H1 (cell line): ENCODE data around the gene PMEPA1. TPM values are rescaled to one million over a fixed set of nuclear protein-coding genes. Genes with fewer than 3 reads are reported as not detected.

Experiments used
- CTCF ChIA-PET: fragments of 300-600 bp; sonication (Branson Sonifier 250); formaldehyde crosslinking; loops from one replicate; lab custom pipeline; 2021; ENCODE audit not compliant: partially characterized antibody; lab: Charles Lee
- POLR2A ChIA-PET: fragments of 300-600 bp; sonication (Branson Sonifier 250); formaldehyde crosslinking; loops from one replicate; lab custom pipeline; 2021; ENCODE audit warnings: inconsistent platforms; ENCODE audit not compliant: partially characterized antibody; lab: Charles Lee
- DNase-seq, 2 experiments: peaks; one replicate each; pipeline versions ENCODE4 v3.0.0 to v3.0.0-alpha.2; 2010 to 2022; ENCODE audit warnings: low spot score in 2 of 2, low read depth in 1 of 2, mixed read lengths in 1 of 2
- FAIRE-seq: peaks from 2 replicates; lab custom pipeline; 2011; peaks lifted over from hg19 to GRCh38; lab: Jason Lieb, UNC
- H2AFZ ChIP-seq: 2 replicates; pipeline ENCODE4 v1.8.1; 2012; ENCODE audit warnings: low read length, inconsistent platforms
- H2AK5ac ChIP-seq: 2 replicates; pipeline ENCODE4 v1.6.1; 2013; ENCODE audit warnings: low read depth, low read length
- H2BK120ac ChIP-seq: replicated peaks from 2 replicates; pipeline ENCODE3; 2013; ENCODE audit warnings: low read depth, low read length, inconsistent platforms
- H2BK12ac ChIP-seq: 2 replicates; pipeline ENCODE4 v1.6.1; 2013; ENCODE audit warnings: low read depth, low read length
- H2BK15ac ChIP-seq: 2 replicates; pipeline ENCODE4 v1.6.1; 2013; ENCODE audit warnings: low read length
- H2BK20ac ChIP-seq: 2 replicates; pipeline ENCODE4 v1.6.1; 2013; ENCODE audit warnings: low read length
- H2BK5ac ChIP-seq: 2 replicates; pipeline ENCODE4 v1.6.1; 2013; ENCODE audit warnings: low read depth, low read length
- H3K14ac ChIP-seq: 2 replicates; pipeline ENCODE4 v1.6.1; 2013; ENCODE audit warnings: inconsistent platforms; ENCODE audit not compliant: insufficient read length
- H3K18ac ChIP-seq: 2 replicates; pipeline ENCODE4 v1.6.1; 2013; ENCODE audit warnings: low read length; ENCODE audit errors: extremely low read depth
- H3K23ac ChIP-seq: 2 replicates; pipeline ENCODE4 v1.6.1; 2013; ENCODE audit warnings: inconsistent platforms; ENCODE audit not compliant: insufficient read length
- H3K23me2 ChIP-seq: 2 replicates; pipeline ENCODE4 v1.6.1; 2013; ENCODE audit warnings: low read depth, low read length
- H3K27ac ChIP-seq: 2 replicates; pipeline ENCODE4 v1.6.1; 2011; ENCODE audit warnings: low read depth, low read length, inconsistent platforms
- H3K27me3 ChIP-seq, 4 experiments: replicated peaks in 1 of 4; 1 replicate in 1 of 4; 2 replicates in 3 of 4; pipeline versions ENCODE4 v1.6.1 to v1.8.1; 2011 to 2013; ENCODE audit warnings: low read length in 3 of 4, mild to moderate bottlenecking in 3 of 4, inconsistent platforms in 2 of 4, mixed read lengths in 2 of 4, moderate library complexity in 1 of 4; ENCODE audit not compliant: control insufficient read depth in 3 of 4, insufficient read depth in 3 of 4; ENCODE audit errors: extremely low read depth in 1 of 4
- H3K36me3 ChIP-seq, 4 experiments: 2 replicates each; pipeline versions ENCODE4 v1.6.1 to v1.8.1; 2011 to 2013; ENCODE audit warnings: mild to moderate bottlenecking in 4 of 4, low read length in 3 of 4, moderate library complexity in 2 of 4, control low read depth in 1 of 4, inconsistent platforms in 1 of 4; ENCODE audit not compliant: insufficient read depth in 4 of 4, control insufficient read depth in 2 of 4
- H3K4ac ChIP-seq: replicated peaks from 2 replicates; pipeline ENCODE3; 2013; ENCODE audit warnings: low read length, low read depth, mixed read lengths, inconsistent platforms; ENCODE audit not compliant: insufficient read length
- H3K4me1 ChIP-seq, 4 experiments: replicated peaks in 1 of 4; 1 replicate in 1 of 4; 2 replicates in 3 of 4; pipeline versions ENCODE4 v1.6.1 to v1.8.1; 2011 to 2013; ENCODE audit warnings: low read length in 3 of 4, inconsistent platforms in 2 of 4, mixed read lengths in 1 of 4; ENCODE audit not compliant: insufficient read depth in 4 of 4, control insufficient read depth in 3 of 4
- H3K4me2 ChIP-seq, 2 experiments: 2 replicates each; pipeline versions ENCODE4 v1.6.1 to v1.8.1; 2011 to 2013; ENCODE audit warnings: low read depth in 2 of 2, low read length in 2 of 2, control low read depth in 1 of 2, inconsistent platforms in 1 of 2, mild to moderate bottlenecking in 1 of 2; ENCODE audit not compliant: insufficient read depth in 1 of 2
- H3K4me3 ChIP-seq, 4 experiments: fragments of 200-600, 300-600 bp in 1 of 4; sonication (generic), shearing (Covaris generic), sonication (Bioruptor Twin) in 1 of 4; 2 replicates each; pipeline versions ENCODE4 v1.5.1 to v1.8.1; 2011 to 2016; ENCODE audit warnings: low read length in 4 of 4, low read depth in 3 of 4, control low read depth in 2 of 4, inconsistent platforms in 2 of 4, mild to moderate bottlenecking in 2 of 4, mixed read lengths in 1 of 4, moderate library complexity in 1 of 4; ENCODE audit not compliant: insufficient read depth in 2 of 4; ENCODE audit errors: extremely low read depth in 1 of 4
- H3K56ac ChIP-seq: replicated peaks from 2 replicates; pipeline ENCODE3; 2013; ENCODE audit warnings: low read depth, mild to moderate bottlenecking, mixed read lengths, low read length, inconsistent platforms; ENCODE audit not compliant: insufficient read length
- H3K79me1 ChIP-seq: 2 replicates; pipeline ENCODE4 v1.6.1; 2013; ENCODE audit warnings: low read depth, low read length, control low read depth
- H3K79me2 ChIP-seq, 2 experiments: 2 replicates each; pipeline versions ENCODE4 v1.6.1 to v1.8.1; 2012 to 2013; ENCODE audit warnings: low read length in 2 of 2, mild to moderate bottlenecking in 2 of 2, inconsistent platforms in 1 of 2; ENCODE audit not compliant: insufficient read depth in 2 of 2, control insufficient read depth in 1 of 2
- H3K9ac ChIP-seq, 4 experiments: replicated peaks in 1 of 4; 1 replicate in 1 of 4; 2 replicates in 3 of 4; pipeline versions ENCODE4 v1.6.1 to v1.8.1; 2011 to 2013; ENCODE audit warnings: low read depth in 3 of 4, low read length in 3 of 4, control low read depth in 2 of 4, mild to moderate bottlenecking in 2 of 4, moderate library complexity in 2 of 4, inconsistent platforms in 1 of 4; ENCODE audit errors: extremely low read depth in 1 of 4
- H3K9me3 ChIP-seq, 2 experiments: 2 replicates each; pipeline versions ENCODE4 v1.6.1 to v1.8.1; 2012 to 2013; ENCODE audit warnings: mild to moderate bottlenecking in 2 of 2, moderate library complexity in 2 of 2, control low read depth in 1 of 2, inconsistent platforms in 1 of 2, low read depth in 1 of 2, low read length in 1 of 2, mixed read lengths in 1 of 2; ENCODE audit not compliant: insufficient read depth in 2 of 2
- H4K20me1 ChIP-seq, 2 experiments: replicated peaks in 1 of 2; 2 replicates each; pipeline versions ENCODE3 to v1.8.1; 2011 to 2013; ENCODE audit warnings: inconsistent platforms in 2 of 2, low read length in 2 of 2, mild to moderate bottlenecking in 1 of 2; ENCODE audit not compliant: insufficient read depth in 2 of 2, control insufficient read depth in 1 of 2
- H4K5ac ChIP-seq: 2 replicates; pipeline ENCODE4 v1.6.1; 2013; ENCODE audit warnings: low read length, low read depth, mixed read lengths, inconsistent platforms; ENCODE audit not compliant: insufficient read length
- H4K8ac ChIP-seq: 2 replicates; pipeline ENCODE4 v1.8.0; 2013; ENCODE audit warnings: mild to moderate bottlenecking, moderate library complexity, low read length, inconsistent platforms; ENCODE audit not compliant: insufficient read depth; ENCODE audit errors: extremely low read depth
- H4K91ac ChIP-seq: replicated peaks from 2 replicates; pipeline ENCODE3; 2013; ENCODE audit warnings: low read length, mixed read lengths, inconsistent platforms; ENCODE audit not compliant: insufficient read length
- BCL11A ChIP-seq, 2 experiments: IDR thresholded peaks; one replicate each; pipeline ENCODE4 v1.6.1; 2011; ENCODE audit warnings: low read depth in 2 of 2, low read length in 2 of 2, mild to moderate bottlenecking in 2 of 2
- BRCA1 ChIP-seq: IDR thresholded peaks from 2 replicates; pipeline ENCODE4 v1.6.1; 2012; ENCODE audit warnings: low read depth, low read length, improper control_type of control experiment
- CEBPB ChIP-seq: IDR thresholded peaks from 2 replicates; pipeline ENCODE4 v1.6.1; 2012; ENCODE audit warnings: low read depth, low read length
- FOSL1 ChIP-seq: IDR thresholded peaks from 2 replicates; pipeline ENCODE4 v1.6.1; 2011; ENCODE audit warnings: mild to moderate bottlenecking, low read depth, low read length, moderate library complexity; ENCODE audit not compliant: insufficient read depth
- NRF1 ChIP-seq: IDR thresholded peaks from 2 replicates; pipeline ENCODE4 v1.6.1; 2011; ENCODE audit warnings: mild to moderate bottlenecking, low read depth, low read length, improper control_type of control experiment
- POLR2A ChIP-seq, 2 experiments: IDR thresholded peaks; 1 replicate in 1 of 2; 2 replicates in 1 of 2; pipeline ENCODE4 v1.6.1; 2011; ENCODE audit warnings: low read depth in 2 of 2, low read length in 2 of 2, mild to moderate bottlenecking in 2 of 2; ENCODE audit errors: control extremely low read depth in 1 of 2
- POLR2AphosphoS5 ChIP-seq: IDR thresholded peaks from 2 replicates; pipeline ENCODE4 v1.6.1; 2011; ENCODE audit warnings: low read depth, low read length
- POU5F1 ChIP-seq: IDR thresholded peaks from 2 replicates; pipeline ENCODE4 v1.6.1; 2011; ENCODE audit warnings: low read depth, mild to moderate bottlenecking, low read length, moderate library complexity
- RNF2 ChIP-seq: fragments of 200-900, 300-1000 bp; sonication (generic); IDR thresholded peaks from 2 replicates; pipeline ENCODE4 v1.7.1; 2016; ENCODE audit warnings: borderline replicate concordance, low read depth, mild to moderate bottlenecking, antibody characterized with exemption, low read length; ENCODE audit not compliant: poor library complexity, severe bottlenecking; ENCODE audit errors: missing control alignments
- SP4 ChIP-seq: IDR thresholded peaks from 2 replicates; pipeline ENCODE4 v1.6.1; 2012; ENCODE audit warnings: low read length, inconsistent platforms
- WGBS, 2 experiments: shearing (Covaris generic) in 1 of 2; methylation state at CpG; one replicate each; pipeline versions ENCODE4 v1.1.6 to v1.1.7; 2013 to 2015; ENCODE audit warnings: low lambda C conversion rate in 2 of 2, mixed read lengths in 2 of 2, inconsistent platforms in 1 of 2, low coverage in 1 of 2, missing lambda C conversion rate in 1 of 2; ENCODE audit not compliant: insufficient replicate concordance in 2 of 2, insufficient coverage in 1 of 2, insufficient read length in 1 of 2; ENCODE audit errors: extremely low coverage in 1 of 2, missing lambda C conversion rate in 1 of 2; 5-methylcytosine and 5-hydroxymethylcytosine counted together
- polyA plus RNA-seq, 7 experiments: library from polyadenylated mRNA; depleted of rRNA in 3 of 7; stranded (reverse) in 5 of 7; unstranded in 2 of 7; fragments of >200 nt in 5 of 7; fragments of 200-250 nt in 2 of 7; gene quantifications; 1 replicate in 5 of 7; 2 replicates in 1 of 7; 4 replicates in 1 of 7; pipeline versions ENCODE4 v1.2.1 to v1.2.3, GENCODE V29; 2011 to 2013; ENCODE audit warnings: missing spikeins in 2 of 7, mixed read lengths in 2 of 7
- total RNA-seq: library from RNA; stranded (reverse); fragmentation: NEBNext Ultra II Directional; extraction: Animal tissue kit (Norgen Biotek cat#: 25700); gene quantifications from 2 replicates; pipeline ENCODE4 v1.2.1, GENCODE V29; 2021

PMEPA1 gene
- total and polyA plus RNA-seq, 2 of the 8 experiments (the other 6 are each of a cell fraction or from before 2014, with no cell fraction given): 12.7 to 20.5 TPM

DNA sequence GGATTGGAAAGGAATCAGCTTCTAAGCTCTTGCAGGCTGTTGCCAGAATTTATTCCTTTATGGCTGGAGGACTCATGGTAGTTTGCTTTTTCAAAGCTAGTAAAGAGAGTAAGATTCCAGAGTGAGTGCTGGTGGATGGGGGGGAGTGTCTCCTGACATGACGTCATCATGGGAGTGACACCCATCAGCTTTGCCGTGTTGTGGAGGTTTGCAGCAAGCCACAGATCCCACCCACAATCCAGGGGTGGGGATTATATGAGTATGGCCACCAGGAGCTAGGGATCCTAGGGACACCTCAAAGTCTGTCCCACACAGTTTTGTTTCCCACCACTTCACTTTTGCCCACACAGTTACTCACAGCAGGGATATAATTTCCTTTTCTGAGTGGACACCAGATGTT, 28.7 kb upstream of the PMEPA1 start:
- Histone ChIP-seq H3K36me3 (no peaks in the 10 kb centered on the region), H3K4me2 (no peak overlapping the region), H3K79me2 (no peaks in the 10 kb centered on the region), H2BK20ac (no peak overlapping the region), H2BK120ac (no peak overlapping the region), H3K14ac (no peak overlapping the region), H2AK5ac (no peak overlapping the region), H3K18ac (no peak overlapping the region), H3K27me3 (no peaks in the 10 kb centered on the region), H3K23ac (no peak overlapping the region), H3K4me3 (no peak overlapping the region), H3K27ac (no peak overlapping the region), H4K8ac (no peak overlapping the region), H2BK5ac (no peak overlapping the region), H3K56ac (no peak overlapping the region), H3K4ac (no peak overlapping the region), H3K9me3 (no peaks in the 10 kb centered on the region), H4K91ac (no peak overlapping the region), H2AFZ (no peak overlapping the region), H4K20me1 (no peaks in the 10 kb centered on the region), H3K23me2 (no peaks in the 10 kb centered on the region), H3K4me1 (peaks cover 0 to 5% (median 2%) of the 10 kb centered on the region in 4 experiments; a peak in 4 of 7 replicates), H2BK12ac (no peak overlapping the region), H2BK15ac (no peak overlapping the region), H3K79me1 (no peaks in the 10 kb centered on the region), H3K9ac (no peak overlapping the region), H4K5ac (no peak overlapping the region)
- 90% methylated on average over 2 of the region's 2 CpGs; no CpG with 5 or more reads in 1 of the 2 experiments for WGBS, 2 experiments
- ChIA-PET POLR2A (no interaction called here), CTCF (interaction anchor here (1.0 to 1.3 kb wide), 3 partner anchors 9 to 81 kb away, joined by 3 read pairs; no protein-coding TSS in a partner anchor)
- FAIRE-seq (no peak), DNase-seq (no peak)
- no peak for TF ChIP-seq CEBPB
- TF ChIP-seq FOSL1: no peak
- no peak for TF ChIP-seq POLR2A (IDR thresholded peaks at IDR 0.05; ENCODE audit: control extremely low read depth in 1 of 2, low read depth in 2 of 2, low read length in 2 of 2)
- no peak for TF ChIP-seq POLR2AphosphoS5
- no peak for TF ChIP-seq POU5F1
- TF ChIP-seq NRF1: no peak
- no peak for TF ChIP-seq BCL11A (IDR thresholded peaks at IDR 0.05; ENCODE audit: low read depth in 2 of 2, low read length in 2 of 2)
- TF ChIP-seq BRCA1: no peak
- no peak for TF ChIP-seq SP4
- no peak for TF ChIP-seq RNF2
